ENCODE data around the gene OTOP2. TPM values are rescaled to one million over a fixed set of nuclear protein-coding genes. Genes with fewer than 3 reads are reported as not detected.

Gene OTOP2
- total RNA-seq, 2 donors from 2014 or later, result 5.7 to 18.4 TPM

DNA sequence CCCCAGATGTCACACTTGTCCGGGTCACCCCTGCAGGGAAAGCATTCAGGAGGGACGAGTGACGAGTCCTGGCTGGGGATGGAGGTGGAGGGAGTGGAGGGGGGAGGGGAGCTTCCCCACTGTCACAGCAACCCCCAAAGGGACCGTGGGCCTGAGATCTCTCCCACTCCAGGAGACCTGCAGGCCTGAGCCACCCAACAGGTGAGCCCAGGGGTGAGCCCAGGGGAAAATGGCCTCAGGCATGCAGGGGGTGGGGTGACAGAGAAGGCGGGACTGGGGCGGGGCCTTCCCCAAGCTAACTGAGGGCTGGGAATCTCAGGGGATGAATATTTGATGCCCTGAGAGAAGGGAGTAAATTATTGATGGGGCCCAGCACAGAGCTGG is 3.4 kb upstream of the OTOP2 start:
- TF ChIP-seq, protein P1, sequence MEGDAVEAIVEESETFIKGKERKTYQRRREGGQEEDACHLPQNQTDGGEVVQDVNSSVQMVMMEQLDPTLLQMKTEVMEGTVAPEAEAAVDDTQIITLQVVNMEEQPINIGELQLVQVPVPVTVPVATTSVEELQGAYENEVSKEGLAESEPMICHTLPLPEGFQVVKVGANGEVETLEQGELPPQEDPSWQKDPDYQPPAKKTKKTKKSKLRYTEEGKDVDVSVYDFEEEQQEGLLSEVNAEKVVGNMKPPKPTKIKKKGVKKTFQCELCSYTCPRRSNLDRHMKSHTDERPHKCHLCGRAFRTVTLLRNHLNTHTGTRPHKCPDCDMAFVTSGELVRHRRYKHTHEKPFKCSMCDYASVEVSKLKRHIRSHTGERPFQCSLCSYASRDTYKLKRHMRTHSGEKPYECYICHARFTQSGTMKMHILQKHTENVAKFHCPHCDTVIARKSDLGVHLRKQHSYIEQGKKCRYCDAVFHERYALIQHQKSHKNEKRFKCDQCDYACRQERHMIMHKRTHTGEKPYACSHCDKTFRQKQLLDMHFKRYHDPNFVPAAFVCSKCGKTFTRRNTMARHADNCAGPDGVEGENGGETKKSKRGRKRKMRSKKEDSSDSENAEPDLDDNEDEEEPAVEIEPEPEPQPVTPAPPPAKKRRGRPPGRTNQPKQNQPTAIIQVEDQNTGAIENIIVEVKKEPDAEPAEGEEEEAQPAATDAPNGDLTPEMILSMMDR (IDR thresholded peaks at IDR 0.05), result no peak
- Histone ChIP-seq H3K9ac (ENCODE audit: low read depth in 2 of 2, low read length in 2 of 2) (no peak overlapping the region), H3K9me3 (no peaks in the 10 kb centered on the region), H3K27me3 (peaks cover 58% of the 10 kb centered on the region), H3K27ac (no peak overlapping the region), H3K4me3 (no peak overlapping the region), H3K4me1 (peaks cover 12% of the 10 kb centered on the region), H3K36me3 (no peaks in the 10 kb centered on the region)
- DNase-seq, result no peak
- intact Hi-C loops (cut with DNase I), result no loop called here

DNA sequence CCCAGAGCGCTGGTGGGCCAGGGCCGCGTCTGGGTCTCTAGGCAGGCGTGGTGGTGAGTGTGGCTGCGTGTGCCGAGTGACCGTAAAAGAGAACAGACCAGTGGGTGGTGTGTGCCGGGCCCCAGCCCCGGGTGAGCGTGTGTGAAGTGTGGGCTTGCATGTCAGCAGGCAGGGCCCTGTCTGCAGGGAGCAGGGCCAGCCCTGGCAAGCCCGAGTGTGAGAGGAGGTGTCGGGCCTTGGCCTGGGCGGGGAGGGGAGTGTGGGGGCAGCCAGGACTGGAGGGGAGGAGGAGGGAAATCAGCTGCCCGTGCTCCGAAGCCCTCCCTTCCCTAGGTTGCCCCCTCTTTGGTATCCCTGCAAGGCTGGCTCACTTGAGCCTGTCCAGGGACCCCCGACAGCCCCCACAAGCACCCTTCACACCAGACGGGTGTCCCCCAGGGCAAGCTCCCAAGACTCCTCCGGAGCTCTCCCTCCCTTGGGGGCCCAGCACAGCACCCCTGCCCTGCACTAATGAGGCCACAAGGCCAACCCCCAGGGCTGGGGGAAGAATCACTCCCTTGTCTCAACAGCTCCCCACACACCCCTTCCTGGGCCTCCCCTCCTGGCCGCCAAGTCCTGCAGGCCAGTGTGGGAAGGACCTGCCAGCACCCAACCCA is 2.9 kb upstream of the OTOP2 start:
- DNase-seq, result no peak
- intact Hi-C loops (cut with DNase I), result no loop called here
- TF ChIP-seq, protein P1 (IDR thresholded peaks at IDR 0.05), result no peak
- H3K27ac ChIP-seq, result no peak overlapping the region
- H3K4me3 ChIP-seq, result no peak overlapping the region
- H3K36me3 ChIP-seq, result no peaks in the 10 kb centered on the region
- peaks cover 63% of the 10 kb centered on the region for H3K27me3 ChIP-seq
- H3K4me1 ChIP-seq, result peaks cover 12% of the 10 kb centered on the region
- no peaks in the 10 kb centered on the region for H3K9me3 ChIP-seq
- no peak overlapping the region for H3K9ac ChIP-seq (ENCODE audit: low read depth in 2 of 2, low read length in 2 of 2)

DNA sequence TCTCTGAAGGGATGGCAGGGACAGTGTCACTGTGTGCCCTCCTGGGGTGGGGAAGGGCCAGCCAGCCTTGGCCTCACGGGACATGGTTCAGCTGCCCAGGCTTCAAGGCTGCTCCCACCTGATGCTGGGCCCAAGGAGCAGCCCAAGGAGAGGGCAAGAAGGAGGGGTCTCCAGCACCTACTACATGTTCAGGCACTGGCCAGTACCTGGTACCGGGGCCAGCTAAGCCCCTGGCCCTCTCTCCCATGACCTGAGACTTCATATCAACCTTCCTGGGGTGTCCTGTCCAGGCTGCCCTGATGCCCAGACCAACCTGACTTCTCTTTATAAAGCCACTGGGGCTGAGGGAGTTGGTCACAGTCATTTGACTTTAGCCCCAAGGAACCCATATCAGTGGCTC is 2.3 kb upstream of the OTOP2 start:
- intact Hi-C loops (cut with DNase I), result no loop called here
- no peak for DNase-seq
- H3K9me3 ChIP-seq, result no peaks in the 10 kb centered on the region
- H3K4me1 ChIP-seq, result peaks cover 12% of the 10 kb centered on the region
- H3K9ac ChIP-seq (ENCODE audit: low read depth in 2 of 2, low read length in 2 of 2), result no peak overlapping the region
- peaks cover 65% of the 10 kb centered on the region for H3K27me3 ChIP-seq
- no peak overlapping the region for H3K27ac ChIP-seq
- H3K4me3 ChIP-seq, result no peak overlapping the region
- H3K36me3 ChIP-seq, result no peaks in the 10 kb centered on the region
- TF ChIP-seq, protein P1 (IDR thresholded peaks at IDR 0.05), result no peak

DNA sequence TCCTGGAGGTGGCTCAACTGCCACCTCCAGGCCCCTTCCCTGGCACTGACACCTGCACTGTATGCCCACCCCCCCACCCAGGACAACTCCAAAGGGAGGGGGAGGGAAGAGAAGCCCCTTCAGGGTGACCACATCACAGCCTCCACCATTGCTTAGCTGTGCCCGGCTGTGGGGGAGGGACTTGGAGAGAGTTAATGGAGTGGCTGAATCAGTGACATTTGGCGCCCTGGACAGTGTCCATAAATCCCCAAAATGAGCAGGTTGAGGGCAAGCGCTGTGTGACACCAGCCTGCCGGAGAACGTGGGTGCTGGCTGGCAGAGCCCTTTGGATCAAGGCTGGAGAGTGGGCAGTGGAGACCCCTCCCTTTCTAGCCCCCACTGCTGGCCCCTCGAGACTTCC is 1.9 kb upstream of the OTOP2 start:
- no peak for DNase-seq
- intact Hi-C loops (cut with DNase I), result no loop called here
- Histone ChIP-seq H3K27me3 (peaks cover 68% of the 10 kb centered on the region), H3K9me3 (no peaks in the 10 kb centered on the region), H3K4me1 (peaks cover 12% of the 10 kb centered on the region), H3K4me3 (no peak overlapping the region), H3K36me3 (no peaks in the 10 kb centered on the region), H3K27ac (no peak overlapping the region), H3K9ac (ENCODE audit: low read depth in 2 of 2, low read length in 2 of 2) (no peak overlapping the region)
- TF ChIP-seq, protein P1 (IDR thresholded peaks at IDR 0.05), result no peak

- no peaks in the 10 kb centered on the region for H3K9me3 ChIP-seq
- intact Hi-C loops (cut with DNase I), result no loop called here
- peaks cover 71% of the 10 kb centered on the region for H3K27me3 ChIP-seq
- H3K9ac ChIP-seq (ENCODE audit: low read depth in 2 of 2, low read length in 2 of 2), result no peak within 1 kb of the TSS
- DNase-seq, result no peak
- peak within 1 kb of the TSS; percentile 20 for H3K4me3 ChIP-seq
- TF ChIP-seq, protein P1 (IDR thresholded peaks at IDR 0.05), result no peak
- no peak within 1 kb of the TSS for H3K27ac ChIP-seq
- no peaks in the 10 kb centered on the region for H3K36me3 ChIP-seq
- peaks cover 12% of the 10 kb centered on the region for H3K4me1 ChIP-seq
These were observed 1.2 kb upstream of the OTOP2 start, which contains the start of gene USH1G for GRCh38 chr17:74922694-74923537. Gene USH1G, minus strand, starts transcription at chr17:74923255. Its CDS starts 182 bp downstream, at chr17:74923073.
